GM18951 (cell line): Measurements from ENCODE around the gene EYA3.

Source experiments
- POLR2A ChIP-seq: IDR thresholded peaks from 4 replicates; pipeline ENCODE4 v1.6.1; 2011; ENCODE audit warnings: mild to moderate bottlenecking; ENCODE audit not compliant: insufficient read length, insufficient read depth; ENCODE audit errors: extremely low read depth
- in situ Hi-C: fragments of 300-500 bp; cut with MboI; formaldehyde crosslinking; loops from one replicate; pipeline ENCODE4 v1.12.0; 2022; ENCODE audit warnings: low sequenced_read_pairs, mixed read lengths, inconsistent platforms; ENCODE audit not compliant: unreplicated experiment

EYA3 gene

DNA sequence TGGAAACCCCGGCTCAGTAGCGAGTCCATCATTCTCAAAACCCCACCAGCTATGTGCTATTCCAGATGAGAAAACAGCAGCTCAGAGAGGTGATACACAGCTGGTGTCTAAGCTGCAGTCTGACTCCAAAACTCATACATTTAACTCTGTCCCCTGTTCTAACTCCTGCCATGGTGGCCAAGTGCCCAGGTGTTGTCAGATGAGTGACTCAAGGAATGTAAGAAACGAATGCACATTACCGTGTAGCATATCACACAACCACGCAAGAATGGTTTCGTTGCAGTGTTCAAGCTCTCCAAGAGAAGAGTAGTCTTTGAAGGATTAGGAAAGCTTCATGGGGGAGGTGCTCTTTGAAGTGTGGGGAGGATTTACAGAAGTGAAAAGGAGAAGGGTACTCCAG is 133.3 kb downstream of the EYA3 start:
- in situ Hi-C loops, result no loop called here
- no peak for TF ChIP-seq POLR2A

DNA sequence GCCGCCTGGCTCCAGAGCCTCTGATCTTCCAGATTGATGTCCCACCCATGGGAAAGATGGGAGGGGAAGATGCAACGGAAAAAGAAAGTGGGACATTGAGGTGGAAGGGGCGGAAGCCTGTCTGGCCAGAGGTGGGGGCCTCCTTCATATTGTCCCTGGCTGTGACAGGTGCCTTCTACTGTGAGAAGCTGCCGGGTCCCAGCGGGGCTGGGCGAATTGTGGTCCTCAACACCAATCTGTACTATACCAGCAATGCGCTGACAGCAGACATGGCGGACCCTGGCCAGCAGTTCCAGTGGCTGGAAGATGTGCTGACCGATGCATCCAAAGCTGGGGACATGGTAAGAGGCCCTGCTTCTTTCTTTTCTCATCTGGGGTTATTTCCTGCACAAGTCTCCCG is 134.2 kb downstream of the EYA3 start:
- no peak for TF ChIP-seq POLR2A
- in situ Hi-C loops, result loop anchor here (5.0 kb wide), 1 partner anchor 97 kb away; no protein-coding TSS in a partner anchor

DNA sequence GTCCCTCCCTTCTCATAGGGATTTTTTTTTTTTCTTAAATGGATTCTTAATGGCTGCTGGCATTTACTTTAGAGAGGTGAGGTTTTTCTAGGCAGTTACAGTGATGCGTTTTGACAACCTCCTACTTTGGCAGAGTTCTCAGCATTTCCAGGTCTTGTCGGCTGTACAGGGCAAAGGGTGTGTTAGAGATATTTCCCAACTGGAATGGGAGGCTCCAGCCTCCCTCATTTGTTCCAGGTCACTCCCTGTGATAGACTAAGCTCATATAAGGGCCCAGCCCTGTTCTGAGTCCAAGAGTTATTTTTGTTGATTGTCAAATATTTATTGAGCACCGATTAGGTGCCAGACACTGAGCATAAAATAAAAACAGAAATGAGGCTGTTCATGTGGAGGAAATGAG is 136.3 kb downstream of the EYA3 start:
- in situ Hi-C loops, result loop anchor here (5.0 kb wide), 1 partner anchor 95 kb away; no protein-coding TSS in a partner anchor
- TF ChIP-seq POLR2A, result no peak

DNA sequence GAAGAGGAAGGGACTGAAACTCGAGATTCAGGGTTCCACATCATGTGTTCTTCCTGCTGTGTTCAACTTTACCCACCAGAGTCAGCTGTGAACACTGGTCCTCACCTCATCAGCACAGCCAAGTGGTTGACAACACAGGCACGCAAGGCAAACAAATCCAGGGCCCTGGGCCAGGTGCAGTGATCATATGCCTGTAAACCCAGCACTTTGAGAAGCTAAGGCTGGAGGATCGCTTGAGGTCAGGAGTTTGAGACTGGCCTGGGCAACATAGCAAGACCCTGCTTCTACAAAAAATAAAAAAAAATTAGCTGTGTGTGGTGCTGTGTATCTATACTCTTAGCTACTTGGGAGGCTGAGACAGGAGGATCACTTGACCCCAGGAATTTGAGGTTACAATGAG is 137.0 kb downstream of the EYA3 start:
- in situ Hi-C loops, result loop anchor here (5.0 kb wide), 1 partner anchor 94 kb away; no protein-coding TSS in a partner anchor
- TF ChIP-seq POLR2A, result no peak

DNA sequence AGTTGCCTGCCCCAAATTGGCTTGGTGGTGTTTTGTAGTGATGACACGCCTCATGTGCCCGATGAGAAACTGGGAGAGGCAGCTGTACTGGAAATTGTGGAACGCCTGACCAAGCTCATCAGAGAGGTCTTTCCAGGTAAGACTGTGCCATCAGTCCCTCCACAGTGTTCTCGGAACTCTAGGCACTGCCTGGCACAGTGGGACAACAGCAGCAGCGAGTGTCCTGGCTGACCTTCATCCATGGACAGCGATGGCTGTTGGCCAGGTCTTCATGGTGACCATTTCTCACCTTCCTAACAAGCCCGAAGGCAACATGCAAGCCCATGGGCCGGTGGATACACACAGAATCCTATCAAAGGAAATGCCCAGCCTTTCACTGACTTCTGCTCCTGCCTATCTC is 139.4 kb downstream of the EYA3 start:
- no peak for TF ChIP-seq POLR2A
- in situ Hi-C loops, result no loop called here

DNA sequence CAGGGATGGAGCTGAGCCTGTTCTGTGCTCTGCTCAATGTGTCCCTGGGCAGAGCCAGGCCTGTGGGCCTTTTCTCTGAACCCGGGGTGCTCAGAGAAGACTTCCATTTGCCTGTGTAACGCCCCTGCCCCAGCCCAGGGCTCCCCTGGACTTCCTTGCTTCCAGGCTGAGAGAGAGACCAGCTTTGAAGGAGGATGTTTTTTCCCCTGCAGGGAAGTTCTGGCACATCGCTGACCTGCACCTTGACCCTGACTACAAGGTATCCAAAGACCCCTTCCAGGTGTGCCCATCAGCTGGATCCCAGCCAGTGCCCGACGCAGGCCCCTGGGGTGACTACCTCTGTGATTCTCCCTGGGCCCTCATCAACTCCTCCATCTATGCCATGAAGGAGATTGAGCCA is 143.4 kb downstream of the EYA3 start:
- in situ Hi-C loops, result no loop called here
- no peak for TF ChIP-seq POLR2A

DNA sequence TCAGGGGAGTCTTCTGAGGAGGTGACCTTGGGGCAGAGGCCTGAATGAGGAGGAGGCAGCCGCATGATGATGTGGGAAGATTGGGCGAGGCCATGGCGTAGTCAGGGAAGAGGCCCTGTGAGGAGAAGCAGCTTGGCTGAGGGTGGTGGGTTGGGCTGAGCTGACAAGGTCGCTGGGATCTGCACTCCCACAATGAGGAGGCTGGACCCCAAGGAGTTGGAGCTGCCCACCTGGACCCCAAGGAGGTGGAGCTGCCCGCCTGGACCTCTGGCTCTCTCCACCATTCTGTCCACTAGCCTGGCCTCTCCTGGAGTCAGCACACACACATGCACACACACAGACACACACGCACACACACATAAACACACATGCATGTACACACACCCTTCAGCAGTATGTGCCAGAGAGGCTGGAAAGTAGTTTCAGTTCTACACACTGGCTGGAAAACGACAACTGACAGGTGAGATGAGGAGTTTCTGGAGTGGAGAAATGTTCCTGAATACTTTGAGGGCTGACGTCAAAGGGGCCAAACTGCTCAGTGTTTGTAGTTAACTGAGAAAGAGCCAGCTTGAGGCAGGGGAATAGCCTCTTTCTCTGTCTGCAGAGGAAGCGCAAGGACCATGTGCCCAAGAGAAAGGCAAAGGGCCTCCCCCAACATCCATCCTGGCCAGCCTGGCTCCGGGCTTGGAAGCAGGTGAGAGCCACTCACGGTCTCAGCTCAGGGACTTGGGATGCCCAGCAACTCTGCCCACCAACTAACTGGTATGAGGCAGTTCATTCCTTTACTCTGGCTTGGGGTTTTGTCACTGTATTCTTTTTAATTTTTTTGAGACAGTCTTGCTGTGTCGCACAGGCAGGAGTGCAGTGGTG is 146.5 kb downstream of the EYA3 start:
- in situ Hi-C loops, result no loop called here
- no peak for TF ChIP-seq POLR2A

DNA sequence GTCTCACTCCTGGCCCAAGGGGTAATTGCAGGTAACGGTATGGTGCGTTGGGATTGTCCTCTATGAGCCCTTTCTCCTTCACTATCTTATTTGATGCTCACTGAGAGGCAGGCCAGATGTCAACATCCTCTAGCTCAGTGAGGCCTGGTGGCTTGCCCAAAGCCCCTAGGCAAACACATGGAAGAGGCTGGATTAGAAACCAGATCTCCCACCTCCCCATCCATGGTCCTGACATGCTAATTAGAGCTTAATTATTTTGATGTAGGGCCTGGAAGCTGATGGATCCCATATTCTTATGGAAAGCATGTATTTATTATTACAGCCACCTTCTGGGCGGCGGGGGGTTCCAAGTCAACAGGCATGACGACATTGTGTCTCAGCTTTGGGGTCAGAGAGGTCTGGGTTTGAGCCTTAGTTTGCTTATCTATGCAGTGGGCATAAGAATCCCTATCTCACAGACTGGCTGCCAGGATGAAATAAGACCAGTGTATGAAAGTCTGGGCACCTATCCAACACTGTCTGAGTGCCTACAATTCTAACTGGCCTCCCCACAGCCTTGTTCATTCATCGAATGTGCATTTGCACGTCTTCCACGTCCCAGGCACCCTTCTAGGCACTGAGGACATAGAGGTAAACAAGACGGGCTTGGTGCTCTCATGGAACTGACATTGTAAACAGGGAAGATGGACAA is 147.4 kb downstream of the EYA3 start:
- in situ Hi-C loops, result no loop called here
- TF ChIP-seq POLR2A, result no peak

DNA sequence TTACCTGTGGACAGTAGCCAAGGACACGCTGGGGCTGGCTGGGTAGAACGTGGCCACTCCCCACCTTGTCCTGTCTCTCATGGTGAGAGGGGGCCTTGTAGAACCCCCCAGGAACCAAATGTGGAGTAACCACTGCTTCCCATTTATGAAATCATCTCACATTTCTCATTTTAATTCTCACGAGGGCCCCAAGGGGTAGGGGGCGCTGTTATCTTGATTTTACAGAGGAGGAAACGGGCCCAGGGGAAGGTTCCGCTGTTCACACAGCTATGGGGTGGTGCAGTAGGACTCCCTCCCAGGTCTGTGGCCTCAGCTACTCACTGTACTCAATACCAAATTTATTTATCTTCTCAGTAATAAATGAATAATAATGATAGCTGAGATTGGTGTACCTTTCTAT is 148.1 kb downstream of the EYA3 start:
- no peak for TF ChIP-seq POLR2A
- in situ Hi-C loops, result no loop called here

DNA sequence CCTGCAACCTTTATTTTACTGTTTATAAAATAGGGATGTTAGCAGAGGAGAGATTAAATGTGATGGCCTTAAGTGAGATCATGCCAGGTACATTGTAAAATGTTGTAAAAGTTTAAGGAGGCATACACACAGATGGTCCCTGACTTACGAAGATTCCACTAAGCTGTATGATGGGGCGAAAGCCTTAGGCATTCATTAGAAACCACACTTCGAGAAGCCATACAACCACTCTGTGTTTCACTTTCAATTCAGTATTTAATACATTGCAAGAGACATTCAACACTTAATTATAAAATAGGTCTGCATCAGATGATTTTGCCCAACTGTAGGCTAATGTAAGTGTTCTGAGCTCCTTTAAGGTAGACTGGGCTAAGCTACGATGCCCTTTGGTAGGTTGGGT is 149.9 kb downstream of the EYA3 start:
- no peak for TF ChIP-seq POLR2A
- in situ Hi-C loops, result no loop called here

DNA sequence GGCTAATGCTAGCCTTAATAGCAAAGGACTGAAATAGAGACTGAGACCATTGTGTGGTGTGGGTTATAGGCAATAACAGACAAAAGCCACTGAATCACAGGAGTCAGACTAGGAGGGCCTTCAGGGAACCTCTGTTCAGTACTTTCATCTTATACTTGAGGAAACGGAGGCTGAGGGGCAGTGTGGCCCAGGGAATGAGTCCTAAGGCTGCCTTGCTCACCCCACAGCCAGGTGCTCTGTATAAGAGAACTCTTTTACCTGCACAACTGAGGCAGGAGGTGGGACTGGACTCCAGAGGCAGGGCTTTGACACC is 150.9 kb downstream of the EYA3 start:
- TF ChIP-seq POLR2A, result no peak

DNA sequence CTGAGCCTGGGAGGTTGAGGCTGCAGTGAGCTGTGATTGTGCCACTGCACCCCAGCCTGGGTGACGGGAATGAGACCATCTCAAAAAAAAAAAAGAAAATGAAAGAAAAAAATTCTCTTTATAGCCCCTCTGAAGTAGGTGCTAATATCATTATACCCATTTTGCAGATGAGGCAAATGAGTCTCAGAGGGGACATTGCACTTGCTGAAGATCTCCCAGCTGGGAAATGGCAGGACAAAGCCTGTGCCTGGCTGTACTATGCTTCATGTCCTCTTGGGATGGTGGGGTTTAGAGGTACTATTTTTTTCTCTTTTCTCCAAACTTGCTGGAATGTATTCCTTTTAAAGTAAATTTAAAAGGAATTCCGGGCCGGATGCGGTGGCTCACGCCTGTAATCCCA is 152.0 kb downstream of the EYA3 start:
- in situ Hi-C loops, result no loop called here
- TF ChIP-seq POLR2A, result no peak

More for the DNA sequence above, 150.9 kb downstream of the EYA3 start:
- in situ Hi-C loops, result no loop called here

DNA sequence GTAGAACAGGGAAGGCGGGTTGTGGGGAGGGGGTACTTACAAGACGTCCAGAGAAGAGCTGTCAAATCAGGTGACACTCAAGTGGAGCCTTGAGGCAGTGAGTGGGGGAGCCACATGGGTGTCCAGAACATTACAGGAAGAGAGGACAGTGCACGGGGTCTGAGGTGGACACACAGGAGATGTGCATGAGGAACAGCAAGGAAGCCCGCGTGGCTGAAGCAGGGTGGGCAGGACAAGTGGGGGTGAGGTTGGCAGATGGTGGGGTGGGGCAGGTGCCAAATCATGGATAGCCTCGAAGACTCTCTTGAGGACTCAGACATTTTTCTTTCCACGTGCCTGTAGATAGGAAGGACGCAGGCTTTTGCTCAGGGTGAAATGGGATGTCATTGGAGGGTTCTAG is 152.7 kb downstream of the EYA3 start:
- in situ Hi-C loops, result no loop called here

DNA sequence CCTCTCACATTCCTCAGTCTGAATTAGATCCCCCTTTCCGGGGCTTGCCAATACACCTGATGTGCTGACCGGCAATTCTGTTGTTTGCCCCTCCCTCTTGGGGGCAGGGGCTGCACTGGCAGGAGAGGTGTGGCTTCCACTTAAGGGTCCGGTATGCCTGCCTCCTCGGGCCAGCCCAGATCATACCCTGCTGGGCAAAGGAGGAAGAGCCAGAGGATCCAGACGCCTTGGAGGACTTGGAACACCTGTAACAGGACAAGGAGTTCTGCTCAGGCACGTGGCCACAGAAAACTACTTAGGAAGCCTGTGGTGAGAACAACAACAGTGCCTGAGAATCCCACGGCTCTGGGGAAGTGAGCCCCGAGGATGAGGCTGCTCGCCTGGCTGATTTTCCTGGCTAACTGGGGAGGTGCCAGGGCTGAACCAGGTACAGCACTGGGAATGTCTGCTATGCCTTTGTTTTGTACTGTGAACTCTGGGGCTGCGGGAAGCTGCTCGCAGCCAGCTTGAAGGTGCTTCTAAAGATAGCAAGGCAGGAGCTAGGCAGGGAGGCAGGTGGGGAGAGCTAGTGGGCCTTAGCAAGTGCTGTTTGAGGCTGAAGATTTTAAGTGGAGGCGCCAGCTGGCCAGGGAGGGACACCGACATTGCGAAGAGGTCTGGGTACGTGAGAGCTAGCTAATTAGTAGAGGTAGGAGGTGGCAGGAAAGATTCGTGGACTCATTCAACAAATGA is 153.4 kb downstream of the EYA3 start, which contains the start of gene SMPDL3B:
Gene SMPDL3B (plus strand): TSS at position 183 of the 732 bp plus-strand sequence. CDS start 184 bp downstream, at position 367.
- TF ChIP-seq POLR2A, result no peak
- in situ Hi-C loops, result no loop called here

More for the DNA sequence above, 152.7 kb downstream of the EYA3 start:
- no peak for TF ChIP-seq POLR2A

DNA sequence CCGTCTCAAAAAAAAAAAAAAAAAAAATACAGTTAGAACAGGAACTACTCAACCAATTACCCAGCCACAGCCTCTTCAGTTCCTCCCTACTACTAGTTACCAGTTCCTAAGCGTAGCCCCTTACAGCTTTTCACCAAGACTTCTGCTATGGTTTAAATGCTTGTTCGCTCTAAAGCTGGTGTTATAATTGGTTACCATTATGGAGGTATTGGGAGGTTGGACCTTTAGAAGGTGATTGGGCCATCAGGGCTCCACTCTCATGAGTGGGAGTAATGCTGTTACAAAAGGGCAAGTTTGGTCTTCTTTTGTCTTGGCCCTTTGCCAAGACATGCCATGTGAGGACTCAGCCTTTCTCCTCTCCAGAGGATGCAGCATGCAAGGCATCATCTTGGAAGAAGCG is 156.7 kb downstream of the EYA3 start:
- no peak for TF ChIP-seq POLR2A
- in situ Hi-C loops, result no loop called here
